GM10266 (cell line): ENCODE results near the gene NTSR1.

Experiments
- DNase-seq: peaks from one replicate; pipeline ENCODE4 v3.0.0; 2012; ENCODE audit errors: extremely low spot score
- CTCF ChIP-seq: IDR thresholded peaks from 2 replicates; pipeline ENCODE4 v1.5.1; 2012; ENCODE audit warnings: mild to moderate bottlenecking, low read depth; ENCODE audit not compliant: control insufficient read depth, insufficient read depth; ENCODE audit errors: missing control alignments

Gene NTSR1

GRCh38 chr20:62766071-62766450 is 57.4 kb downstream of the NTSR1 start:
- no peak for DNase-seq
- no peak for TF ChIP-seq CTCF

- TF ChIP-seq CTCF, result no peak
- DNase-seq, result no peak
Observed at GRCh38 chr20:62766716-62767115, 58.1 kb downstream of the NTSR1 start.

GRCh38 chr20:62768234-62768546 is 59.6 kb downstream of the NTSR1 start:
- TF ChIP-seq CTCF, result no peak
- no peak for DNase-seq

GRCh38 chr20:62768551-62769287 is 60.1 kb downstream of the NTSR1 start:
- no peak for TF ChIP-seq CTCF
- no peak for DNase-seq

GRCh38 chr20:62769346-62770071 is 60.9 kb downstream of the NTSR1 start:
- DNase-seq, result no peak
- no peak for TF ChIP-seq CTCF

GRCh38 chr20:62770111-62770910 is 61.7 kb downstream of the NTSR1 start:
- DNase-seq, result no peak
- TF ChIP-seq CTCF, result no peak
